NOMO-1 treated with dmso at 0.1 percent for 144 hours (cell line): ENCODE measurements around the gene RIC1.
"Not testable (repeated sequence)": the region's sequence is repeated elsewhere in the genome, so short reads cannot be mapped to it uniquely, and the experiment has no call there.

Experiments used
- DNase-seq: peaks from one replicate; lab custom pipeline; 2025; ENCODE audit not compliant: unreplicated experiment; lab: John Stamatoyannopoulos, UW

RIC1 gene

GRCh38 chr9:5784526-5785315 is 155.8 kb downstream of the RIC1 start:
- DNase-seq, result no peak

GRCh38 chr9:5786370-5787127 is 157.6 kb downstream of the RIC1 start:
- no peak for DNase-seq

GRCh38 chr9:5787220-5787619 is 158.3 kb downstream of the RIC1 start:
- DNase-seq, result no peak

- DNase-seq, result no peak
These were observed 158.9 kb downstream of the RIC1 start for GRCh38 chr9:5787759-5788302.

GRCh38 chr9:5789489-5789888 is 160.6 kb downstream of the RIC1 start:
- DNase-seq, result no peak

- DNase-seq, result no peak
These were observed 162.0 kb downstream of the RIC1 start for GRCh38 chr9:5790923-5791322.

GRCh38 chr9:5791870-5792269 is 163.0 kb downstream of the RIC1 start:
- no peak for DNase-seq

- no peak for DNase-seq
These were observed 164.9 kb downstream of the RIC1 start for GRCh38 chr9:5793812-5794211.

- no peak for DNase-seq
These were observed 167.4 kb downstream of the RIC1 start for GRCh38 chr9:5796298-5796697.

GRCh38 chr9:5798581-5798980 is 169.7 kb downstream of the RIC1 start:
- DNase-seq, result no peak

GRCh38 chr9:5799314-5799713 is 170.4 kb downstream of the RIC1 start:
- DNase-seq, result no peak

GRCh38 chr9:5800378-5800777 is 171.5 kb downstream of the RIC1 start:
- not testable (repeated sequence) for DNase-seq

- no peak for DNase-seq
These were observed 172.2 kb downstream of the RIC1 start for GRCh38 chr9:5800969-5801738.

GRCh38 chr9:5801739-5802113 is 172.8 kb downstream of the RIC1 start:
- no peak for DNase-seq

- DNase-seq, result no peak
These were observed 176.6 kb downstream of the RIC1 start for GRCh38 chr9:5805478-5805877.

- no peak for DNase-seq
These were observed 182.8 kb downstream of the RIC1 start for GRCh38 chr9:5811751-5812150.

GRCh38 chr9:5813824-5814223 is 184.9 kb downstream of the RIC1 start:
- DNase-seq, result no peak

GRCh38 chr9:5815461-5815860 is 186.6 kb downstream of the RIC1 start:
- DNase-seq, result no peak

GRCh38 chr9:5817862-5818261 is 189.0 kb downstream of the RIC1 start:
- no peak for DNase-seq

- no peak for DNase-seq
These were observed 189.7 kb downstream of the RIC1 start for GRCh38 chr9:5818424-5819142.

- DNase-seq, result no peak
These were observed 190.3 kb downstream of the RIC1 start for GRCh38 chr9:5819174-5819573.
